CD4-positive, alpha-beta T cell (primary cell): ENCODE data around the gene EIF1AX. TPM values are rescaled to one million over a fixed set of nuclear protein-coding genes. Genes with fewer than 3 reads are reported as not detected.

Source experiments
- ATAC-seq: fragments of 200-7000 bp; cut with Tn5 transposase; one replicate; pipeline ENCODE4 v1.10.0; 2022; ENCODE audit warnings: mild to moderate bottlenecking; ENCODE audit not compliant: poor library complexity
- CTCF ChIA-PET: fragments of 350-600 bp; sonication (Branson Sonifier 250); formaldehyde crosslinking; loops from one replicate; lab custom pipeline; 2021; ENCODE audit warnings: antibody characterized with exemption, inconsistent platforms; lab: Charles Lee
- POLR2A ChIA-PET: fragments of 350-600 bp; sonication (Branson Sonifier 250); formaldehyde crosslinking; loops from one replicate; lab custom pipeline; 2021; ENCODE audit warnings: antibody characterized with exemption, inconsistent platforms; lab: Charles Lee
- DNase-seq, 14 experiments: peaks; one replicate each; pipeline ENCODE4 v3.0.0-alpha.2; 2013 to 2020; ENCODE audit warnings: mixed read lengths in 2 of 14
- H3K27ac ChIP-seq, 2 donors: one replicate each; pipeline versions ENCODE4 v1.5.1 to v1.7.0; 2013; ENCODE audit warnings: low read length in 2 of 2, low read depth in 1 of 2, mild to moderate bottlenecking in 1 of 2
- H3K27me3 ChIP-seq, 2 experiments: 1 replicate in 1 of 2; 2 replicates in 1 of 2; pipeline versions ENCODE4 v1.6.1 to v1.7.0; 2013; ENCODE audit warnings: low read length in 2 of 2, control low read depth in 1 of 2, mild to moderate bottlenecking in 1 of 2, moderate library complexity in 1 of 2; ENCODE audit not compliant: insufficient read depth in 2 of 2, control insufficient read depth in 1 of 2
- H3K36me3 ChIP-seq: one replicate; pipeline ENCODE4 v1.6.1; 2013; ENCODE audit warnings: low read length, control low read depth; ENCODE audit not compliant: insufficient read depth
- H3K4me1 ChIP-seq: one replicate; pipeline ENCODE4 v1.6.1; 2013; ENCODE audit warnings: low read length, control low read depth; ENCODE audit not compliant: insufficient read depth
- H3K4me3 ChIP-seq: one replicate; pipeline ENCODE4 v1.5.1; 2013; ENCODE audit warnings: mild to moderate bottlenecking, low read length, moderate library complexity
- H3K9me3 ChIP-seq, 2 experiments: 1 replicate in 1 of 2; 2 replicates in 1 of 2; pipeline versions ENCODE4 v1.6.1 to v1.7.0; 2013; ENCODE audit warnings: low read length in 2 of 2, mild to moderate bottlenecking in 2 of 2, control low read depth in 1 of 2, moderate library complexity in 1 of 2; ENCODE audit not compliant: control insufficient read depth in 1 of 2, insufficient read depth in 1 of 2
- H3K27ac Mint-ChIP-seq: one replicate; pipeline ENCODE4 v1.8.0; 2020; ENCODE audit warnings: mixed read lengths
- H3K27me3 Mint-ChIP-seq: one replicate; pipeline ENCODE4 v1.8.0; 2021; ENCODE audit warnings: mixed read lengths
- H3K36me3 Mint-ChIP-seq: one replicate; pipeline ENCODE4 v1.8.0; 2021; ENCODE audit warnings: low read depth, mixed read lengths
- H3K4me1 Mint-ChIP-seq: one replicate; pipeline ENCODE4 v1.8.0; 2021; ENCODE audit warnings: low read depth, mixed read lengths
- H3K4me3 Mint-ChIP-seq: one replicate; pipeline ENCODE4 v1.8.0; 2020; ENCODE audit warnings: mild to moderate bottlenecking, mixed read lengths
- H3K9me3 Mint-ChIP-seq: one replicate; pipeline ENCODE4 v1.8.0; 2020; ENCODE audit warnings: mixed read lengths
- intact Hi-C, 2 experiments: fragments of 100-400 bp; cut with DNase I in 1 of 2; cut with micrococcal nuclease in 1 of 2; formaldehyde crosslinking; loops; one replicate each; pipeline versions ENCODE4 v1.15.1 to v1.9.0; 2023 to 2025; cut with DNase I, micrococcal nuclease
- total RNA-seq, 174 experiments: library from RNA in 2 of 174; stranded (reverse) in 2 of 174; gene quantifications; one replicate each; pipeline ENCODE4 v1.2.3 and lab custom pipeline; 2021 to 2026
- TF ChIP-seq, protein P1 (sequence below): fragments of 200-600 bp; IDR thresholded peaks from one replicate; pipeline ENCODE4 v1.8.0; 2022; ENCODE audit warnings: antibody characterized with exemption, mild to moderate bottlenecking

The EIF1AX gene
- total RNA-seq, 2 experiments from 2014 or later: 56.1 to 62.5 TPM

DNA sequence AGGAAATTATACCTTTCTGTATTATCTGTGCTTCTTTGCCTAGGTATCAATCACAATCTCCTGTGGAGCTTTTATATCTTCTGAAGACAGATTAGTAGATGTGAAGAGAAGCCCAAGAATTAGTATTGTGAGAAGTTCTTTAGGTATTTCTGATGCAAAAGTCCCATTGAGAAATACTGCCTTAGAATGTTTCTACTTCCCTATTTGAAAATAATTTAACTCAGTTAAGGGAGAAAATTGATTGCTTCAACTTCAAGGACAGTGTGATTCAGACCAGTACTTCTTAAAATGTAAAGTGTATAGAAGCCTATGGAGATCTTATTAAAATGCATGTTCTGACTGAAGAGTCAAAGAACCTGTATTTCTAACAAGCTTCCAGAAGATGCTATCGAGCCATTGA, 9.0 kb downstream of the EIF1AX start:
- ChIA-PET CTCF (no interaction called here), POLR2A (no interaction called here)
- Mint-ChIP-seq H3K27ac (no peak overlapping the region), H3K4me3 (no peak overlapping the region), H3K27me3 (no peaks in the 10 kb centered on the region), H3K9me3 (no peaks in the 10 kb centered on the region), H3K36me3 (peaks cover 81% of the 10 kb centered on the region), H3K4me1 (peaks cover 20% of the 10 kb centered on the region)
- no peaks in the 10 kb centered on the region for H3K9me3 ChIP-seq
- intact Hi-C loops: loop anchor here in 1 of 2 experiments (10.0 kb wide), 1 partner anchor 148 kb away; no protein-coding TSS in a partner anchor
- TF ChIP-seq, protein P1, sequence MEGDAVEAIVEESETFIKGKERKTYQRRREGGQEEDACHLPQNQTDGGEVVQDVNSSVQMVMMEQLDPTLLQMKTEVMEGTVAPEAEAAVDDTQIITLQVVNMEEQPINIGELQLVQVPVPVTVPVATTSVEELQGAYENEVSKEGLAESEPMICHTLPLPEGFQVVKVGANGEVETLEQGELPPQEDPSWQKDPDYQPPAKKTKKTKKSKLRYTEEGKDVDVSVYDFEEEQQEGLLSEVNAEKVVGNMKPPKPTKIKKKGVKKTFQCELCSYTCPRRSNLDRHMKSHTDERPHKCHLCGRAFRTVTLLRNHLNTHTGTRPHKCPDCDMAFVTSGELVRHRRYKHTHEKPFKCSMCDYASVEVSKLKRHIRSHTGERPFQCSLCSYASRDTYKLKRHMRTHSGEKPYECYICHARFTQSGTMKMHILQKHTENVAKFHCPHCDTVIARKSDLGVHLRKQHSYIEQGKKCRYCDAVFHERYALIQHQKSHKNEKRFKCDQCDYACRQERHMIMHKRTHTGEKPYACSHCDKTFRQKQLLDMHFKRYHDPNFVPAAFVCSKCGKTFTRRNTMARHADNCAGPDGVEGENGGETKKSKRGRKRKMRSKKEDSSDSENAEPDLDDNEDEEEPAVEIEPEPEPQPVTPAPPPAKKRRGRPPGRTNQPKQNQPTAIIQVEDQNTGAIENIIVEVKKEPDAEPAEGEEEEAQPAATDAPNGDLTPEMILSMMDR: no peak
- H3K4me1 ChIP-seq: no peaks in the 10 kb centered on the region
- no peak for ATAC-seq
- H3K27me3 ChIP-seq: no peaks in the 10 kb centered on the region
- DNase-seq: no peak
- peaks cover 68% of the 10 kb centered on the region for H3K36me3 ChIP-seq
- H3K4me3 ChIP-seq: no peak overlapping the region
- no peak overlapping the region for H3K27ac ChIP-seq

DNA sequence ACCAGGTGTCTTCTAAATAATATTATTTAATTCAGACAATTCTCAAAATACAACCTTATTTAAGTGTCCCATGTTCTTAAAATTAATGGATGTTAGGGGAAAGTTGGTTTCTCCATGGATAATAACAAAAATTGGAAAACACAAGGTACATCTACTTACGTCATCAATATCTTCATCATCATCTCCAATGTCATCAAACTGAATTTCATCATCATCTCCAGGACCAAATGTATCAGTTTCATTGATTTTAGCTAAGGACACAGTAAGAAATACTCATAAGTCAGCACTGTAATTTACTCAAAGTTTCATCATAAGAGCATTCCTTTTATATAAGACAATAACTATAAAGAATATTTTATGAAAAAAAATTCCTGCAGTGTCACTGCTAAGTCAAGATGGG, 11.3 kb downstream of the EIF1AX start:
- no peak overlapping the region for H3K4me3 Mint-ChIP-seq
- CTCF ChIA-PET: no interaction called here

DNA sequence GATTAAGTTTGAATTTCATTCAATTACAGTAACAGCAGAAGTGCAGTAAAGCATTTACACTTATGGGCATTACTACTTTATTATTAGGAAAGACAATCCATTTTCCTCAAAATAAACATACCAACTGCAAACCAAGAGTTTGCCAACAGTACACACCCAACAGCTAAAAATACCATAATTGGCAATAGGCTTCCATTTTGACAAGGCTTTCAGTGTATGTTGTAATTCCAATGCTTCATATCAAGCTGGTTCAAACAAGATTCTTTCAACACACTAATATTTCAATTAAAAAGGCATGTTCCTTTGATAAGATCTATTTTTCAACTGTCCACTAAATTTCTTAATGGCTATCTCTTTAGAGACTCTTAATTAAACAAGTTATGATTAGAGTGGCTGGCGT, 12.1 kb downstream of the EIF1AX start:
- Mint-ChIP-seq H3K4me3 (no peak overlapping the region), H3K9me3 (no peaks in the 10 kb centered on the region), H3K27me3 (no peaks in the 10 kb centered on the region), H3K36me3 (peaks cover 59% of the 10 kb centered on the region), H3K27ac (no peak overlapping the region), H3K4me1 (peaks cover 4% of the 10 kb centered on the region)
- Histone ChIP-seq H3K36me3 (peaks cover 50% of the 10 kb centered on the region), H3K4me1 (no peaks in the 10 kb centered on the region), H3K9me3 (no peaks in the 10 kb centered on the region), H3K27ac (no peak overlapping the region), H3K4me3 (no peak overlapping the region), H3K27me3 (no peaks in the 10 kb centered on the region)
- TF ChIP-seq, protein P1: no peak
- no peak for ATAC-seq
- ChIA-PET POLR2A (no interaction called here), CTCF (no interaction called here)
- intact Hi-C loops: loop anchor here (5.0 to 10.0 kb wide), 3 partner anchors 225 to 585 kb away; no protein-coding TSS in a partner anchor
- no peak for DNase-seq

More for the DNA sequence above, 11.3 kb downstream of the EIF1AX start:
- H3K9me3 ChIP-seq: no peaks in the 10 kb centered on the region
- Mint-ChIP-seq H3K9me3 (no peaks in the 10 kb centered on the region), H3K27me3 (no peaks in the 10 kb centered on the region), H3K4me1 (peaks cover 4% of the 10 kb centered on the region), H3K27ac (no peak overlapping the region), H3K36me3 (peaks cover 61% of the 10 kb centered on the region)
- intact Hi-C loops: loop anchor here in 1 of 2 experiments (10.0 kb wide), 1 partner anchor 146 kb away; no protein-coding TSS in a partner anchor
- no peaks in the 10 kb centered on the region for H3K27me3 ChIP-seq
- H3K4me3 ChIP-seq: no peak overlapping the region
- POLR2A ChIA-PET: no interaction called here
- peaks cover 49% of the 10 kb centered on the region for H3K36me3 ChIP-seq
- DNase-seq: no peak
- no peak overlapping the region for H3K27ac ChIP-seq
- H3K4me1 ChIP-seq: no peaks in the 10 kb centered on the region
- TF ChIP-seq, protein P1: no peak
- no peak for ATAC-seq
